Ovary (tissue), 3 donors: ENCODE measurements around the gene HOXB3.

Source experiments
- CTCF ChIP-seq, 3 donors: fragments of 450-650 bp in 2 of 3; fragments of 200-600 bp in 1 of 3; IDR thresholded peaks; one replicate each; pipeline versions ENCODE4 v1.5.1 to v1.8.0; 2016 to 2022; ENCODE audit warnings: antibody characterized with exemption in 3 of 3, mild to moderate bottlenecking in 1 of 3
- EP300 ChIP-seq: sonication (generic); formaldehyde crosslinking; IDR thresholded peaks from one replicate; pipeline ENCODE4 v1.6.1; 2017; ENCODE audit warnings: antibody characterized with exemption
- POLR2A ChIP-seq: fragments of 450-650 bp; IDR thresholded peaks from one replicate; pipeline ENCODE4 v1.6.1; 2017; ENCODE audit warnings: antibody characterized with exemption, mild to moderate bottlenecking, moderate library complexity
- donor health status: DM: no; HTN: no; CAD: no.

- TF ChIP-seq POLR2A = no peak
- TF ChIP-seq CTCF (IDR thresholded peaks at IDR 0.05) = no peak
- no peak for TF ChIP-seq EP300
These were observed 37.1 kb upstream of the HOXB3 start for GRCh38 chr17:48627118-48627597.
